ENCODE results near the gene TOLLIP.
"Not testable (repeated sequence)": the region's sequence is repeated elsewhere in the genome, so short reads cannot be mapped to it uniquely, and the experiment has no call there.

TOLLIP gene

DNA sequence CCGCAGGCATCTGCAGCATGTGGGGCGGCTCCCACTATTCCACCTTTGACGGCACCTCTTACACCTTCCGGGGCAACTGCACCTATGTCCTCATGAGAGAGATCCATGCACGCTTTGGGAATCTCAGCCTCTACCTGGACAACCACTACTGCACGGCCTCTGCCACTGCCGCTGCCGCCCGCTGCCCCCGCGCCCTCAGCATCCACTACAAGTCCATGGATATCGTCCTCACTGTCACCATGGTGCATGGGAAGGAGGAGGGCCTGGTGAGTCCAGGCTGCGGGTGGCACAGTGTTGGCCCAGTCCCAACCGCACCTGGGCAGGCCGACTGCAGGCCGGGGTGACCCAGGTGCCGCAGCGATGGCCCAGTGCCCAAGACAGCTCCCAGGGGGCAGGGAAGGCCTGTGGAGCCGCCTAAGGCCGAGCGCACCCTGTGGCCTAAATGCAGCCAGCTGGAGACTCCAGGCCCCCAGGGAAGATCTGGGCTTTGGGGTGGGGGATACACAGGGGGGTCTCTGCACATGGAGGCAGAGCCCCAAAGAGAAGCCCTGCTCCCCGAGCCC is 55.3 kb downstream of the TOLLIP start:
- H3K9me3 ChIP-seq (ENCODE audit: severe bottlenecking), result peaks cover 2% of the 10 kb centered on the region
- H3K27me3 ChIP-seq (ENCODE audit: insufficient read depth, poor library complexity, severe bottlenecking), result no peaks in the 10 kb centered on the region
- H3K27ac ChIP-seq (ENCODE audit: poor library complexity, severe bottlenecking), result no peak overlapping the region
- H3K4me3 ChIP-seq (ENCODE audit: severe bottlenecking), result no peak overlapping the region
- TF ChIP-seq, protein P1, sequence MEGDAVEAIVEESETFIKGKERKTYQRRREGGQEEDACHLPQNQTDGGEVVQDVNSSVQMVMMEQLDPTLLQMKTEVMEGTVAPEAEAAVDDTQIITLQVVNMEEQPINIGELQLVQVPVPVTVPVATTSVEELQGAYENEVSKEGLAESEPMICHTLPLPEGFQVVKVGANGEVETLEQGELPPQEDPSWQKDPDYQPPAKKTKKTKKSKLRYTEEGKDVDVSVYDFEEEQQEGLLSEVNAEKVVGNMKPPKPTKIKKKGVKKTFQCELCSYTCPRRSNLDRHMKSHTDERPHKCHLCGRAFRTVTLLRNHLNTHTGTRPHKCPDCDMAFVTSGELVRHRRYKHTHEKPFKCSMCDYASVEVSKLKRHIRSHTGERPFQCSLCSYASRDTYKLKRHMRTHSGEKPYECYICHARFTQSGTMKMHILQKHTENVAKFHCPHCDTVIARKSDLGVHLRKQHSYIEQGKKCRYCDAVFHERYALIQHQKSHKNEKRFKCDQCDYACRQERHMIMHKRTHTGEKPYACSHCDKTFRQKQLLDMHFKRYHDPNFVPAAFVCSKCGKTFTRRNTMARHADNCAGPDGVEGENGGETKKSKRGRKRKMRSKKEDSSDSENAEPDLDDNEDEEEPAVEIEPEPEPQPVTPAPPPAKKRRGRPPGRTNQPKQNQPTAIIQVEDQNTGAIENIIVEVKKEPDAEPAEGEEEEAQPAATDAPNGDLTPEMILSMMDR (IDR thresholded peaks at IDR 0.05; ENCODE audit: poor library complexity, severe bottlenecking), result no peak
- H3K4me1 ChIP-seq (ENCODE audit: insufficient read depth, poor library complexity, severe bottlenecking), result no peaks in the 10 kb centered on the region
- H3K36me3 ChIP-seq (ENCODE audit: low read depth), result no peaks in the 10 kb centered on the region
- DNase-seq (ENCODE audit: low spot score) (no peak), ATAC-seq (ENCODE audit: low read depth) (no peak)

GRCh38 chr11:1253103-1253485 is 56.3 kb downstream of the TOLLIP start:
- Histone ChIP-seq H3K9me3 (ENCODE audit: severe bottlenecking) (peaks cover 2% of the 10 kb centered on the region), H3K4me3 (ENCODE audit: severe bottlenecking) (no peak overlapping the region), H3K36me3 (ENCODE audit: low read depth) (no peaks in the 10 kb centered on the region), H3K27ac (ENCODE audit: poor library complexity, severe bottlenecking) (no peak overlapping the region), H3K4me1 (ENCODE audit: insufficient read depth, poor library complexity, severe bottlenecking) (no peaks in the 10 kb centered on the region), H3K27me3 (ENCODE audit: insufficient read depth, poor library complexity, severe bottlenecking) (no peaks in the 10 kb centered on the region)
- no peak for ATAC-seq (ENCODE audit: low read depth)
- DNase-seq (ENCODE audit: low spot score), result no peak
- TF ChIP-seq, protein P1 (IDR thresholded peaks at IDR 0.05; ENCODE audit: poor library complexity, severe bottlenecking), result no peak

DNA sequence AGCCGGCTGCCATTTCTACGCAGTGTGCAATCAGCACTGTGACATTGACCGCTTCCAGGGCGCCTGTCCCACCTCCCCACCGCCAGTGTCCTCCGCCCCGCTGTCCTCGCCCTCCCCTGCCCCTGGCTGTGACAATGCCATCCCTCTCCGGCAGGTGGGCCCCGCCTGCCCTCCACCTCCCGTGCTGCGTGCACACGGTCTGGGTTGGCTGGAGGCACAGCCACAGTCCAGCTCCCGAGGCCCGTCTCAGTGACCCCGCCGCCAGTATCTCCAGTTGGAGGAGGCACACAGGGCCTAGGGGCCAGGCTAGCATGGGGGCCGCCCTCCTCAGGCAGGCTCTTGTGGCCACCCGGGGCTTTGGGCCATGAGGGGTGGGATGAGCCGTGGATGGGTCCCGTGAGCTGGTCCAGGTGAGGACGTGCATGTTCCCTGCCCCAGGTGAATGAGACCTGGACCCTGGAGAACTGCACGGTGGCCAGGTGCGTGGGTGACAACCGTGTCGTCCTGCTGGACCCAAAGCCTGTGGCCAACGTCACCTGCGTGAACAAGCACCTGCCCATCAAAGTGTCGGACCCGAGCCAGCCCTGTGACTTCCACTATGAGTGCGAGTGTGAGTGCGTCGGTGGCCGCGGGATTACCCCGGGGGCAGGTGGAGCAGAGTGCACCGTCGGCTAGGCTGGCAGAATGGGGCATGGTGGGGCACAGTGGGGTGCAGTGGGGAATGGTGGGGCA is 56.9 kb downstream of the TOLLIP start:
- TF ChIP-seq, protein P1 (IDR thresholded peaks at IDR 0.05; ENCODE audit: poor library complexity, severe bottlenecking), result no peak
- Histone ChIP-seq H3K36me3 (ENCODE audit: low read depth) (no peaks in the 10 kb centered on the region), H3K4me3 (ENCODE audit: severe bottlenecking) (no peak overlapping the region), H3K27me3 (ENCODE audit: insufficient read depth, poor library complexity, severe bottlenecking) (no peaks in the 10 kb centered on the region), H3K4me1 (ENCODE audit: insufficient read depth, poor library complexity, severe bottlenecking) (no peaks in the 10 kb centered on the region), H3K27ac (ENCODE audit: poor library complexity, severe bottlenecking) (no peak overlapping the region), H3K9me3 (ENCODE audit: severe bottlenecking) (peaks cover 2% of the 10 kb centered on the region)
- DNase-seq (ENCODE audit: low spot score), result no peak
- no peak for ATAC-seq (ENCODE audit: low read depth)

DNA sequence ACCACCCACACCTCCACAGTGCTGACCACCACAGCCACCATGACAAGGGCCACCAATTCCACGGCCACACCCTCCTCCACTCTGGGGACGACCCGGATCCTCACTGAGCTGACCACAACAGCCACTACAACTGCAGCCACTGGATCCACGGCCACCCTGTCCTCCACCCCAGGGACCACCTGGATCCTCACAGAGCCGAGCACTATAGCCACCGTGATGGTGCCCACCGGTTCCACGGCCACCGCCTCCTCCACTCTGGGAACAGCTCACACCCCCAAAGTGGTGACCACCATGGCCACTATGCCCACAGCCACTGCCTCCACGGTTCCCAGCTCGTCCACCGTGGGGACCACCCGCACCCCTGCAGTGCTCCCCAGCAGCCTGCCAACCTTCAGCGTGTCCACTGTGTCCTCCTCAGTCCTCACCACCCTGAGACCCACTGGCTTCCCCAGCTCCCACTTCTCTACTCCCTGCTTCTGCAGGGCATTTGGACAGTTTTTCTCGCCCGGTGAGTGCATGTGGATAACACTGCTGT is 58.1 kb downstream of the TOLLIP start:
- Histone ChIP-seq H3K36me3 (ENCODE audit: low read depth) (no peaks in the 10 kb centered on the region), H3K27ac (ENCODE audit: poor library complexity, severe bottlenecking) (no peak overlapping the region), H3K4me1 (ENCODE audit: insufficient read depth, poor library complexity, severe bottlenecking) (no peaks in the 10 kb centered on the region), H3K9me3 (ENCODE audit: severe bottlenecking) (peaks cover 2% of the 10 kb centered on the region), H3K27me3 (ENCODE audit: insufficient read depth, poor library complexity, severe bottlenecking) (no peaks in the 10 kb centered on the region), H3K4me3 (ENCODE audit: severe bottlenecking) (no peak overlapping the region)
- DNase-seq (ENCODE audit: low spot score) (no peak), ATAC-seq (ENCODE audit: low read depth) (no peak)
- TF ChIP-seq, protein P1 (IDR thresholded peaks at IDR 0.05; ENCODE audit: poor library complexity, severe bottlenecking), result no peak

GRCh38 chr11:1250411-1250810 is 59.0 kb downstream of the TOLLIP start:
- not testable (repeated sequence) for H3K4me1 ChIP-seq (ENCODE audit: insufficient read depth, poor library complexity, severe bottlenecking); DNase-seq (ENCODE audit: low spot score); H3K9me3 ChIP-seq (ENCODE audit: severe bottlenecking); H3K4me3 ChIP-seq (ENCODE audit: severe bottlenecking); ATAC-seq (ENCODE audit: low read depth); H3K27ac ChIP-seq (ENCODE audit: poor library complexity, severe bottlenecking); H3K36me3 ChIP-seq (ENCODE audit: low read depth); H3K27me3 ChIP-seq (ENCODE audit: insufficient read depth, poor library complexity, severe bottlenecking)

DNA sequence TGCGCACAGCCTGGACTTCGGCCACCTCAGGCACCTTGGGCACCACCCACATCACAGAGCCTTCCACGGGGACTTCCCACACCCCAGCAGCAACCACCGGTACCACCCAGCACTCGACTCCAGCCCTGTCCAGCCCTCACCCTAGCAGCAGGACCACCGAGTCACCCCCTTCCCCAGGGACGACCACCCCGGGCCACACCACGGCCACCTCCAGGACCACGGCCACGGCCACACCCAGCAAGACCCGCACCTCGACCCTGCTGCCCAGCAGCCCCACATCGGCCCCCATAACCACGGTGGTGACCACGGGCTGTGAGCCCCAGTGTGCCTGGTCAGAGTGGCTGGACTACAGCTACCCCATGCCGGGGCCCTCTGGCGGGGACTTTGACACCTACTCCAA is 60.5 kb downstream of the TOLLIP start:
- H3K27ac ChIP-seq (ENCODE audit: poor library complexity, severe bottlenecking); DNase-seq (ENCODE audit: low spot score); H3K27me3 ChIP-seq (ENCODE audit: insufficient read depth, poor library complexity, severe bottlenecking); H3K36me3 ChIP-seq (ENCODE audit: low read depth); H3K9me3 ChIP-seq (ENCODE audit: severe bottlenecking); ATAC-seq (ENCODE audit: low read depth); H3K4me3 ChIP-seq (ENCODE audit: severe bottlenecking); H3K4me1 ChIP-seq (ENCODE audit: insufficient read depth, poor library complexity, severe bottlenecking): not testable (repeated sequence)

DNA sequence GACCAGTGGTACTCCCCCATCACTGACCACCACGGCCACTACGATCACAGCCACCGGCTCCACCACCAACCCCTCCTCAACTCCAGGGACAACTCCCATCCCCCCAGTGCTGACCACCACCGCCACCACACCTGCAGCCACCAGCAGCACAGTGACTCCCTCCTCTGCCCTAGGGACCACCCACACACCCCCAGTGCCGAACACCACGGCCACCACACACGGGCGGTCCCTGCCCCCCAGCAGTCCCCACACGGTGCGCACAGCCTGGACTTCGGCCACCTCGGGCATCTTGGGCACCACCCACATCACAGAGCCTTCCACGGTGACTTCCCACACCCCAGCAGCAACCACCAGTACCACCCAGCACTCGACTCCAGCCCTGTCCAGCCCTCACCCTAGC is 62.4 kb downstream of the TOLLIP start:
- not testable (repeated sequence) for H3K4me1 ChIP-seq (ENCODE audit: insufficient read depth, poor library complexity, severe bottlenecking); H3K27me3 ChIP-seq (ENCODE audit: insufficient read depth, poor library complexity, severe bottlenecking); H3K4me3 ChIP-seq (ENCODE audit: severe bottlenecking); DNase-seq (ENCODE audit: low spot score); H3K9me3 ChIP-seq (ENCODE audit: severe bottlenecking); H3K36me3 ChIP-seq (ENCODE audit: low read depth); ATAC-seq (ENCODE audit: low read depth); H3K27ac ChIP-seq (ENCODE audit: poor library complexity, severe bottlenecking)

GRCh38 chr11:1246301-1246700 is 63.1 kb downstream of the TOLLIP start:
- H3K27me3 ChIP-seq (ENCODE audit: insufficient read depth, poor library complexity, severe bottlenecking); H3K4me1 ChIP-seq (ENCODE audit: insufficient read depth, poor library complexity, severe bottlenecking); H3K4me3 ChIP-seq (ENCODE audit: severe bottlenecking); H3K9me3 ChIP-seq (ENCODE audit: severe bottlenecking); H3K36me3 ChIP-seq (ENCODE audit: low read depth); DNase-seq (ENCODE audit: low spot score); ATAC-seq (ENCODE audit: low read depth); H3K27ac ChIP-seq (ENCODE audit: poor library complexity, severe bottlenecking): not testable (repeated sequence)

All from RWPE2 (cell line).